NOMO-1 (cell line): Measurements from ENCODE around the gene VSTM5.
A peak's percentile ranks its signal among the peaks of the same experiment; 100 is the strongest.

Source experiments
- DNase-seq, 2 experiments: peaks; one replicate each; lab custom pipeline; 2025; ENCODE audit not compliant: unreplicated experiment in 2 of 2; lab: John Stamatoyannopoulos, UW

VSTM5 gene

DNA sequence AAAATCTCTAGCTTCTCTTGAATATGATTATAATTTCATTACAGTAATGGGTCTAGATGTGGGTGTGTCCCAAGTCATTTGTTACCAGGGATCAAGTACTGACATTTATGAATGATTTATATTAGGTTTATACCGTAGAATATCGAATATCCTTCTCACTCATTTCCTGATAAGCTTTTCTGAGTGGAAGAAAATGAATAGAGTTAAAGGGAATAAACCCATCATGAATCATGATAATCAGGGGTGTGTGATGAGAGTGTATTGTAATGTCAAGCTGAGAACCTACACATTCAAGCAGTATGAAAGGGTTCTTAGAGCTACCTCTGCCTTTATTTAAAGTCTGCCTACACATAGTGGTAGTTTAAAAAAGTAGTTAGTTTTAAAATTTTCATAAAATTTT lies 49.1 kb downstream of the VSTM5 start:
- DNase-seq: no peak

DNA sequence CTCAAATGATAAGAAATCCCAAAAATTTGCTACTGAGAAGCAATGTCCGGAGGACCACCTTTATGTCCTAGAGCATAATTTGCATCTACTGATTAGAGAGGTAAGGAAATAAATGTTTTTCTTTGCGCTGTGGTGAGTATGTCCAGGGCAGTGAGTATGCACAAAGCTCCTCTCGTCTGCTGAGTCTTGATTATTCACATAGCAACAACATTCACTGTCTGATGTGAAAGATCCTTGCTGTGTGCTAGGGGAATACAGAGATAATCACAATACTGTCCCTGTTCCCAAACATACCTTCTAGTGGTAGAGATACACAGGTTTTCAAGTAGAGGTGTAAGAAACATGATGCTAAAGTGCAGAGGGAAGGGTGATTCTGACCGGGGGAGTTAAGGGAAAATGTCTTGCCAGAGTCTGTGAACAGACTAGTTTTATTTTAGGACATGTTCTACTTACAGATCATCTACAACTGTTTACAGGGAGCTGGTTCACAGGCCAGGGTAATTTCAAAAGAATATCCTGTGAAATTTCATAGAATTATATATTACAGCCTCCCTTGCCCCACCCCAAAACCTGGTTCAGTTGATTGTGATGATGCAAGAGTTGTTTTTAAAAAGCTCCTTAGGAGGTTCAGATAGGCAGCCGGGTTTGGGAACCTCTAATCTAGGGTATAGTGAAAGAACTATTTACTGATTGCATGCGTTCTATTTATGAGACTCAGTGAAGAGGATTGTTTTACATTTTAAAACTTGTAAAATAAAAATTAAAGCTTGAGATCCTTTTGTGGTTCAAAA lies 53.8 kb downstream of the VSTM5 start:
- no peak for DNase-seq

GRCh38 chr11:93791493-93791892 lies 58.9 kb downstream of the VSTM5 start:
- no peak for DNase-seq

DNA sequence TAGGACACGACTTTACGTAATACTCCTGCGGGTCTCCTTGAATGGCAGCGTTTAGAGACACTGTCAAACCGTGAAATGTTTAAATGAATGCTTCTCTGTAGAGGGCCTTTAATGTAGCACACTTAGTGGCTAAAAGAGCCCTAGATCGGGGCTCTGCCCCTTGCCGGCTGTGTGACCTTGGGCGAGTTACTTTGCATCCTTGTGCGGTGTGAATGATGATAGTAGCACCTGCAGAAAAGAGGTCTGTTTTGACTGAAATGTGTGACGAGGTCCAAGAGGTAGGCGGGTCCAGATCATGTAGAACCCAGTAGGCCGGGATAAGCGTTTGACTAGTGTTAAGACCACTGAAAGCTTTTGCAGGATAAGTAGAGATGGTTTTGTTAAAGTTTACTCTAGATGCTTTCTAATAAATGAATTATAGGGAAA lies 65.5 kb downstream of the VSTM5 start:
- DNase-seq: no peak

GRCh38 chr11:93784145-93784934 lies 66.1 kb downstream of the VSTM5 start, which contains the start of gene MED17:
Gene MED17, plus strand, starts transcription at chr11:93784282. Its CDS starts 232 bp downstream, at chr11:93784514.
- peak; percentile 92 to 94 for DNase-seq

DNA sequence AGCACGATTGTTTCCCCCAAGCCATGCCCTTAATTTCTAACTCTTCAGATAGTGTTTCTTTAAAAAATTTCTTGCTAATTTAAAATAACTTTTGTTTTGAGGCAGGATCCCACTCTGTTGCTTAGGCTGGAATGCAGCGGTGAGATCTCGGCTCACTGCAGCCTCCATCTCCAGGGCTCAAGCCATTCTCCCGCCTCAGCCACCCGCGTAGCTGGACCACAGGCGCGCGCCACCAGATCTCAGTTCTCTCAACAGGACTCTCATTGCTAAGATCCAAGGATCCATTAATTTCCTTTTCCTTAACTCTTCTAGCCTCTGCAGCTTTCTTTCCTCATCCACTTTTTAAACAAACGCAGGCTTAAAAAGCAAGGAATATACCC lies 66.7 kb downstream of the VSTM5 start:
- DNase-seq: no peak

- DNase-seq: no peak
Measured at GRCh38 chr11:93783362-93783761, 67.1 kb downstream of the VSTM5 start.

DNA sequence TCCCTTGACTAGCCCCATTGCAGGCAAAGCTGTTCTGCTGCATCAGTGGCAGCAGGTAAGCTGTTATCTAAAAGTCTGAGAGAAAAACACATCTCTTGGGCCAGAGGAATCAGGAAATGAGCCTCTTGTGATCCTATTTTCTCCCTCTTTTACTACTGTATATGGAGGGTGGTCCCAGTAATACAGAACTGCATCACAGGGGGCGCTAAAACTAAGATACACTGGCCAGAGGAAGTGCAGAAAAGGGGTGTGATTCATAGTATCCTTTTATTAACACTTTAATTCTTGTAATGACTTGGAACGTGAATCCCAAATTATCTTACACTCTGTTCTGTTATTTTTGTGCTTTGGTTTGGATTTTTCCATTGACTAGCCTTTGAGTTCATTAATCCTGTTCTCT lies 75.1 kb downstream of the VSTM5 start:
- DNase-seq: no peak

GRCh38 chr11:93774560-93774959 lies 75.9 kb downstream of the VSTM5 start:
- peak in 1 of 2 experiments; percentile 35 for DNase-seq

DNA sequence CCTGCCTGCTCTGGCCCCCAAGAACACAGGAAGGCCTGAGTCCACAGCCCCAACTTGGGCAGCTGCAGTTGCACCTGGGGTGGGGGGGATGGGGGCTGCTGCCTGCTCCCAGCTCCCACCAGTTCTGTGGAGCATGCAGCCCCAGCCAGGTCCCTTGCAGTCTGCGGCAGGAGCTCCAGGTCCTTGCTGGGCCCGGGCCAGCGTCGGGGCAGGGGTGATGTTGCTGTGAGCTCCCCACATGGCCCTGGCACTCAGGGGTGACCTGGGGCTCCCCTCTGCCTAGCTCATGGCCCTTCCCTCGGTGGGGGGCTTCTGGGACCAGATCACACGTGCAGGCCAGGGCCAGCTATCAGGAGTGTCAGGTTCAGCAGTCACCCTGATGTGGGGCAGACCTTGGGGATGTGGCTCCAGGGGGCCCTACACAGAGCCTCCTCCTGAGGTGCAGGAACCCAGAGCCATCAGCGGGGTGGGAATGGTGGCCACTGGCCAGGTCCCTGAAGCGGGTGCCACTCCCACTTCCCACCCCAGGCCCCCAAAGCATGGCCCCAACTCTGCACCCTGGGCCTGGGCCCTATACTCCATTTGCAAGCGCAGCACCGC lies 76.7 kb downstream of the VSTM5 start:
- no peak for DNase-seq

GRCh38 chr11:93773045-93773477 lies 77.4 kb downstream of the VSTM5 start:
- no peak for DNase-seq

GRCh38 chr11:93772123-93772522 lies 78.3 kb downstream of the VSTM5 start:
- DNase-seq: no peak

DNA sequence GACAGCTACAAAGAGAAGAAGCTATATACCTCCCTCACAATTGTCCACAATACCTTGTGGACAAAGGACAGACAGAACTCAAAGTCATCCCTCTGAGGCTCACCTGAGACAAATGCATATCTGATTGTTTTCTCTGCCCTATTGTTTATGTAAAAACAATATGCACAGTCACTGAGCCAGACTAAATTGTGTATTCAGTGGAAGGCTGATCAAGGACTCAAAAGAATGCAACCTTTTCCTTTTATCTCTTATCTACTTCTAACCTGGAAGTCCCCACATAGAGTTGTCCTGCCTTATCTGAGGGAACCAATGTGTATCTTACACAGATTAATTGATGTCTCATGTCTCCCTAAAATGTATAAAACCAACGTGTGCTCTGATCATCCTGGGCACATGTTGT lies 80.3 kb downstream of the VSTM5 start:
- no peak for DNase-seq
